ENCODE results near the gene ADGRL2.
A peak's percentile ranks its signal among the peaks of the same experiment; 100 is the strongest.

The ADGRL2 gene

DNA sequence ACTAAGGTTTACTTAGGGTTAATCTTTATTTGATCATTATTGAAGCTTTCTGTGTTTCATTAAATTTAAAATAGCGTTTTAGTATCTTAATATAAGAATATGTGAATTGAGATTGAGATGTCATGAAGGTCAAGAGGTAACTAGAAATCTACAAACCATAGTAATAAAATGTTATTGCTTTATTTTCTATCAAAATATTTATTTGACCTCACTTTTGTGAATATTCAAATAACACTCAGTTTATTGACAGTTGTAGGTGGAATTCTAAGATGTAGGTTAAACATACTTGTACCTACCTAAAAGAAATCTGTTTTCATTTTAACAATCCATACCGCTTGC, 5.7 kb downstream of the ADGRL2 start:
- Histone ChIP-seq H3K9ac (ENCODE audit: insufficient read length, low read depth) (no peak overlapping the region), H3K36me3 (ENCODE audit: insufficient read depth, insufficient read length, low read length) (peaks cover 7% of the 10 kb centered on the region), H3K9me3 (ENCODE audit: insufficient read depth, low read length) (no peaks in the 10 kb centered on the region), H3K4me3 (ENCODE audit: insufficient read length, low read depth) (no peak overlapping the region), H3K27me3 (ENCODE audit: insufficient read depth, insufficient read length) (no peaks in the 10 kb centered on the region), H3K4me1 (ENCODE audit: insufficient read depth, insufficient read length) (no peaks in the 10 kb centered on the region)
- DNase-seq (ENCODE audit: low read depth, low spot score) = no peak
- TF ChIP-seq YY1 (IDR thresholded peaks at IDR 0.05; ENCODE audit: insufficient read depth, insufficient read length) = no peak
- TF ChIP-seq ZNF274 (IDR thresholded peaks at IDR 0.05; ENCODE audit: low read depth, low read length) = no peak
- TF ChIP-seq SUZ12 (IDR thresholded peaks at IDR 0.05; ENCODE audit: extremely low read depth, insufficient read depth, insufficient read length) = no peak

- Histone ChIP-seq H3K9me3 (ENCODE audit: insufficient read depth, low read length) (no peaks in the 10 kb centered on the region), H3K36me3 (ENCODE audit: insufficient read depth, insufficient read length, low read length) (peaks cover 7% of the 10 kb centered on the region), H3K27me3 (ENCODE audit: insufficient read depth, insufficient read length) (no peaks in the 10 kb centered on the region), H3K9ac (ENCODE audit: insufficient read length, low read depth) (no peak overlapping the region), H3K4me1 (ENCODE audit: insufficient read depth, insufficient read length) (no peaks in the 10 kb centered on the region), H3K4me3 (ENCODE audit: insufficient read length, low read depth) (no peak overlapping the region)
- DNase-seq (ENCODE audit: low read depth, low spot score) = peak; percentile 42
- TF ChIP-seq YY1 (IDR thresholded peaks at IDR 0.05; ENCODE audit: insufficient read depth, insufficient read length) (no peak), SUZ12 (IDR thresholded peaks at IDR 0.05; ENCODE audit: extremely low read depth, insufficient read depth, insufficient read length) (no peak), ZNF274 (IDR thresholded peaks at IDR 0.05; ENCODE audit: low read depth, low read length) (no peak)
These were observed 8.0 kb downstream of the ADGRL2 start for GRCh38 chr1:81808760-81809159.

DNA sequence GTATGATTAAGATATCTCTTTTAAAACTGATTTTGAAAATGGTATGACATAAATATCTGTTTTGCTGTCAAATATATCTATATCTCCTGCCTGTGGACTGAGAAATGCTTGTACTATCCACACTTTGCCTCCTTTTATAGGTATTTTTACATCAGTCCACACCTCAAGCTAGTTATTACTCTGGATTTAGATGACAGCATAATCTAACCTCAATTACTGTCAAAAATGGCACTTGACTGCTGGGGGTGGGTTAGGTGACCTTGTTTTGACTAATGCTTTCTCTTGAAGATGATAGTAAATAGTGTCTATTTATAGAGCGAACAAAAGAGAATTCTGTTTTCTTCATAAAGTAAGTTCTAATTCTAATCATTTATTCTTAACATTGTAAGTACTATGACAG, 9.1 kb downstream of the ADGRL2 start:
- Histone ChIP-seq H3K4me1 (ENCODE audit: insufficient read depth, insufficient read length) (no peaks in the 10 kb centered on the region), H3K36me3 (ENCODE audit: insufficient read depth, insufficient read length, low read length) (peaks cover 7% of the 10 kb centered on the region), H3K27me3 (ENCODE audit: insufficient read depth, insufficient read length) (no peaks in the 10 kb centered on the region), H3K9me3 (ENCODE audit: insufficient read depth, low read length) (no peaks in the 10 kb centered on the region), H3K9ac (ENCODE audit: insufficient read length, low read depth) (no peak overlapping the region), H3K4me3 (ENCODE audit: insufficient read length, low read depth) (no peak overlapping the region)
- no peak for DNase-seq (ENCODE audit: low read depth, low spot score)
- TF ChIP-seq YY1 (IDR thresholded peaks at IDR 0.05; ENCODE audit: insufficient read depth, insufficient read length) (no peak), SUZ12 (IDR thresholded peaks at IDR 0.05; ENCODE audit: extremely low read depth, insufficient read depth, insufficient read length) (no peak), ZNF274 (IDR thresholded peaks at IDR 0.05; ENCODE audit: low read depth, low read length) (no peak)

DNA sequence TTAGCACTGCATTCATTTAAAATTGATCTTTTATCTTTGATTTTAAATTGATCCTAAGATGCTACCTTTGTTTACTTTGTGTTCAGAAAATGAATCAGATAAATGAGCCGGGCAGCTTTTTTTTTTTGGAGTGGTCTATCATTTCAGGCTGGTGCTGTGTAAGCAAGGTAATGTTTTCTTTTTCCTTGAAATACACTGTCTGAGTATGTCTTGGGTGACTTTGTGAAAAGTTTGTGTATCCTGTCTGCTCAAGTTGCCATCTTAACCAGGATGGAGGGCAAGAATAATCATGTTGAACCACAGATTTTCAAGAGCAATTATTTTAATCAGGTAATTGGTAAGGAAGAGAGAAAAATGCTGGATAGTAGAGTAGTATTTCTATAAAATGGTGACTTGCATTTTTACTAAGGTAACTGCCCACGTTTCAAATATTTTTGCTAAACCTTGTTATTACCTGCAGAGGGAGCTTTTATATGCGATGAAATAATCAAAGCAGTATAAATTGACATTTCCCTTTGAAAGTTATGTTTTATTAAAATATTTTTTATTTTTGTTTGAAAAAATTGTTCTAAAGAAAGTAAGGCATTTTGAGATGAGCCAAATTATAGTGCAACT, 11.1 kb downstream of the ADGRL2 start:
- H3K4me3 ChIP-seq (ENCODE audit: insufficient read length, low read depth) = no peak overlapping the region
- no peaks in the 10 kb centered on the region for H3K4me1 ChIP-seq (ENCODE audit: insufficient read depth, insufficient read length)
- H3K9me3 ChIP-seq (ENCODE audit: insufficient read depth, low read length) = no peaks in the 10 kb centered on the region
- no peak for DNase-seq (ENCODE audit: low read depth, low spot score)
- no peak overlapping the region for H3K9ac ChIP-seq (ENCODE audit: insufficient read length, low read depth)
- peaks cover 7% of the 10 kb centered on the region for H3K36me3 ChIP-seq (ENCODE audit: insufficient read depth, insufficient read length, low read length)
- H3K27me3 ChIP-seq (ENCODE audit: insufficient read depth, insufficient read length) = no peaks in the 10 kb centered on the region
- TF ChIP-seq SUZ12 (IDR thresholded peaks at IDR 0.05; ENCODE audit: extremely low read depth, insufficient read depth, insufficient read length) = no peak
- no peak for TF ChIP-seq YY1 (IDR thresholded peaks at IDR 0.05; ENCODE audit: insufficient read depth, insufficient read length)
- TF ChIP-seq ZNF274 (IDR thresholded peaks at IDR 0.05; ENCODE audit: low read depth, low read length) = no peak

- Histone ChIP-seq H3K4me1 (ENCODE audit: insufficient read depth, insufficient read length) (no peaks in the 10 kb centered on the region), H3K4me3 (ENCODE audit: insufficient read length, low read depth) (no peak overlapping the region), H3K9ac (ENCODE audit: insufficient read length, low read depth) (no peak overlapping the region), H3K27me3 (ENCODE audit: insufficient read depth, insufficient read length) (no peaks in the 10 kb centered on the region), H3K36me3 (ENCODE audit: insufficient read depth, insufficient read length, low read length) (peaks cover 7% of the 10 kb centered on the region), H3K9me3 (ENCODE audit: insufficient read depth, low read length) (no peaks in the 10 kb centered on the region)
- no peak for DNase-seq (ENCODE audit: low read depth, low spot score)
- TF ChIP-seq ZNF274 (IDR thresholded peaks at IDR 0.05; ENCODE audit: low read depth, low read length) (no peak), YY1 (IDR thresholded peaks at IDR 0.05; ENCODE audit: insufficient read depth, insufficient read length) (no peak), SUZ12 (IDR thresholded peaks at IDR 0.05; ENCODE audit: extremely low read depth, insufficient read depth, insufficient read length) (no peak)
These were observed 12.0 kb downstream of the ADGRL2 start for GRCh38 chr1:81812712-81813111.

DNA sequence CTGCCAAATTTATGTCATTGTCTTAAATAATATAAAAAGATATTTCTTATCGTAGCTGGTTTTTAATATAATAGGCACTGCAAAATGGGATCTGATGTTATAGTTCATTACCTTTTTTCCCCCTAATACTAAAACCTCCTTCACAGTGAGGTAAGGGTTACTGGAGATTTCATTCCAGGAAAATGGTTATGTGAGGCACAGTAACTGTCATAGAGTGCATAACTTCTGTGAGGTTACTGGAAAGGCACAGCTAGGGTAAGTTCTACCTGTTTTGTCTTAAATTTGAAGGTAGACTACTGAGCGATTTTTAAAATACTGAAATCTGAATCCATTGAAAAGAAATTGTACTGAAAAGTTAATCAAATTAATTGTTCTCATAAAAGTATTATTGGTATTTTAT, 13.0 kb downstream of the ADGRL2 start:
- no peak for DNase-seq (ENCODE audit: low read depth, low spot score)
- no peaks in the 10 kb centered on the region for H3K4me1 ChIP-seq (ENCODE audit: insufficient read depth, insufficient read length)
- H3K9ac ChIP-seq (ENCODE audit: insufficient read length, low read depth) = no peak overlapping the region
- no peak for TF ChIP-seq YY1 (IDR thresholded peaks at IDR 0.05; ENCODE audit: insufficient read depth, insufficient read length)
- TF ChIP-seq SUZ12 (IDR thresholded peaks at IDR 0.05; ENCODE audit: extremely low read depth, insufficient read depth, insufficient read length) = no peak
- TF ChIP-seq ZNF274 (IDR thresholded peaks at IDR 0.05; ENCODE audit: low read depth, low read length) = no peak
- H3K9me3 ChIP-seq (ENCODE audit: insufficient read depth, low read length) = no peaks in the 10 kb centered on the region
- H3K36me3 ChIP-seq (ENCODE audit: insufficient read depth, insufficient read length, low read length) = peaks cover 10% of the 10 kb centered on the region
- no peak overlapping the region for H3K4me3 ChIP-seq (ENCODE audit: insufficient read length, low read depth)
- H3K27me3 ChIP-seq (ENCODE audit: insufficient read depth, insufficient read length) = no peaks in the 10 kb centered on the region

- Histone ChIP-seq H3K9ac (ENCODE audit: insufficient read length, low read depth) (no peak overlapping the region), H3K4me1 (ENCODE audit: insufficient read depth, insufficient read length) (no peaks in the 10 kb centered on the region), H3K4me3 (ENCODE audit: insufficient read length, low read depth) (no peak overlapping the region), H3K27me3 (ENCODE audit: insufficient read depth, insufficient read length) (no peaks in the 10 kb centered on the region), H3K9me3 (ENCODE audit: insufficient read depth, low read length) (no peaks in the 10 kb centered on the region), H3K36me3 (ENCODE audit: insufficient read depth, insufficient read length, low read length) (peaks cover 3% of the 10 kb centered on the region)
- no peak for TF ChIP-seq ZNF274 (IDR thresholded peaks at IDR 0.05; ENCODE audit: low read depth, low read length)
- no peak for TF ChIP-seq SUZ12 (IDR thresholded peaks at IDR 0.05; ENCODE audit: extremely low read depth, insufficient read depth, insufficient read length)
- no peak for TF ChIP-seq YY1 (IDR thresholded peaks at IDR 0.05; ENCODE audit: insufficient read depth, insufficient read length)
- no peak for DNase-seq (ENCODE audit: low read depth, low spot score)
These were observed 18.9 kb downstream of the ADGRL2 start for GRCh38 chr1:81819613-81820012.

Data from NT2/D1 (cell line).